IPS DF 4.7 (cell line): ENCODE measurements around the gene TRAPPC12.
"Not testable (repeated sequence)": the region's sequence is repeated elsewhere in the genome, so short reads cannot be mapped to it uniquely, and the experiment has no call there.

Experiments used
- DNase-seq: peaks from one replicate; pipeline ENCODE4 v3.0.0-alpha.2; 2013; ENCODE audit warnings: low spot score; ENCODE audit errors: extremely low read depth

The TRAPPC12 gene

DNA sequence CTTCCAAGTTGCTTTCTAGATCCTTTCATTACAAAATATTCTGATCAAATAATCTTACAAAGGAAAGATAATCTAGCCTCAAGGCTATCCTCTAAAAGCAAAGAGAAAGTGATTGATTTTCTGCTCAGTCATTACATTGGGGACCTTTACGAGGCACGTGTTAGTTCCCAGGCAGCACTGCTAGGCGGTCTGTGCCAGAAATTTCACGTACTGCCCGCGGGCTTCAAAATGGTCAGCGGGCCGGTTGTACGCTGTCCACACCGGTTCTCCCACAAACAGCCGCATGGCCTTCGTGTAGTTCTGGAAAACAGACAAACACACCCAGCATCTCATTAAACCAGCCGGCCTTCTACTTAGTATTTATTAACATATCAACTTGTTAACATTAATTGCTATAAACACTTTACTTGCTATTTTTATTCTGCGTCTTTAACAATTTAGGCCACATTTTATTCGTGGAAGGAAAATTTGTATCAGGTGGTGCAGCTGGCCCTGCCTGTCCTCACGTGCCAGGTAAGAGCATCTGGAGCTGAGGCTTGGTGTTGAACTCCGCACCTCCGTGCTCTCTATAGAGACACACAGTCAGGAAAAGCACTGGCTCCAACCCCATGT is 119.4 kb downstream of the TRAPPC12 start:
- no peak for DNase-seq

DNA sequence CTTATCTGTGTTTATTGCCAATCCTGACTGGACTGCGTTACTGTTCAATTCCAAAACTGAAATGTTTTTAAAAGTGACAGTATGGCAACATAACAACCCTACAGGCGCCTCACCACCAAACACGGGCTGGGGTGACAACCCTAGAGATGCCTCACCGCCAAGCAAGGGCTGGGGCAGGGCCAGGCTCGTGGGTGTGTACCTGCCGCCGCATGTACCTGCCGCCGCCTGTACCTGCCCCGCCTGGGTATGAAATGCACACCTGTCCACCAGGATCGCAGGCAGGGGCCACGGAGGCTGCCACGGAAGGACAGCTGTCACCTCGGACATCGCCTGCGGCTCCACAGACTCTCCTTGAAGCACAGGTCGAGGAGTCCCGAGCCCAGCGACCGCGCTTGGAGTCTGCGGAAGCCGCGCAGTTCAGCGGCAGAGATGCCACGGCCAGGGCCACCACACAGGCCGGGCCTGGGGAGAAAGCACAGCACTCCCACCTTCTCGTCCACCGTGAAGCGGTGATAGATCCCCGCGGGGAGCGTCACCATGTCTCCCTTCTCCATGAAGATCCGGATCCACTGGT is 120.9 kb downstream of the TRAPPC12 start:
- DNase-seq: no peak

- no peak for DNase-seq
Observed at GRCh38 chr2:3503046-3503445, 123.6 kb downstream of the TRAPPC12 start.

GRCh38 chr2:3503483-3503882 is 124.0 kb downstream of the TRAPPC12 start:
- DNase-seq: no peak

- no peak for DNase-seq
Observed at GRCh38 chr2:3504741-3505140, 125.2 kb downstream of the TRAPPC12 start.

DNA sequence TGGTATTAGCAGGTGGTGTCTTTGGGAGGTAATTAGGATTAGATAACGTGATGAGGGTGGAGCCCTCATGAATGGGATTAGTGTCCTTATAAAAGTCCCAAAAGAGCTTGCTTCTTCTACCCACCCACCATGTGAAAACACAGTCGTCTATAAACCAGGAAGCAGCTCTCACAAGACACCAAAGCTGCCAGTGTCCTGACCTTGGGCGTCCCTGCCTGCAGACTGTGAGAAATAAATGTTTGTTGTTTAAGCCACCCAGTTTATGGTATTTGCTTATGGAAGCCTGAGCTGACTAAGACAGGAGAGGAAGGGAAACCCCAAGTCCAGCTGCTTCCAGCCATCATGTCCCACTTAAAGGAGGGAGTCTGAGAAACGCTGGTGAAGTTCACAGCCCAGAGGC is 126.3 kb downstream of the TRAPPC12 start:
- no peak for DNase-seq

- DNase-seq: no peak
Observed at GRCh38 chr2:3512086-3512485, 132.6 kb downstream of the TRAPPC12 start.

DNA sequence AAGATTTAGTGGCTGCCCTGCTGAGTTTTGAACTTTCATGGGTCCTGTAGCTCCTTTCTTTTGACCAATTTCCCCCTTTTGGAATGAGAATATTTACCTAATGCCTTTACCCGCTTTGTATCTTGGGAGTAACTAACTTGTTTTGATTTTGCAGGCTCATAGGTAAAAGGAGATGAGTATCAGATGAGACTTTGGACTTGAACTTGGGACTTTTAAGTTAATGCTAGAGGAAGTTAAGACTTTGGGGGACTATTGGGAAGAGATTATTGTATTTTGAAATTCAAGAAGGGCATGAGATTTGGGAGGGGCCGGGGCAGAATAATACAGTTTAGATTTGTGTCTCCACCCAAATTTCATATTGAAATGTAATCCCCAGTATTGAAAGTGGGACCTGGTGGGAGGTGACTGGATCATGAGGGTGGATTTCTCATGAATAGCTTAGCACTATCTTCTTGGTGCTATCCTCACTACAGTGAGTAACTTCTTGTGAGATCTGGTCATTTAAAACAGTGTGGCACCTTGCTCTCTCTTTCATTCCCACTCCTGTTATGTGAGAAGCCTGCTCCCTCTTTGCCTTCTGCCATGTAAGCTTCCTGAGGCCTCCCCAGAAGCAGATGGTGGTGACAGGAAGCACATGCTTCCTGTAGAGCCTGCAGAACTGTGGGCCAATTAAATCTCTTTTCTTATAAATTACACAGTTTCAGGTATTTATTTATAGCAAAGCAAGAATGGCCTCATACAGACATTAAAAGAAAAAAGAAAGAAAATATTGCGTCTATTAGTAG is 133.7 kb downstream of the TRAPPC12 start:
- no peak for DNase-seq

GRCh38 chr2:3515438-3515837 is 135.9 kb downstream of the TRAPPC12 start:
- DNase-seq: not testable (repeated sequence)

DNA sequence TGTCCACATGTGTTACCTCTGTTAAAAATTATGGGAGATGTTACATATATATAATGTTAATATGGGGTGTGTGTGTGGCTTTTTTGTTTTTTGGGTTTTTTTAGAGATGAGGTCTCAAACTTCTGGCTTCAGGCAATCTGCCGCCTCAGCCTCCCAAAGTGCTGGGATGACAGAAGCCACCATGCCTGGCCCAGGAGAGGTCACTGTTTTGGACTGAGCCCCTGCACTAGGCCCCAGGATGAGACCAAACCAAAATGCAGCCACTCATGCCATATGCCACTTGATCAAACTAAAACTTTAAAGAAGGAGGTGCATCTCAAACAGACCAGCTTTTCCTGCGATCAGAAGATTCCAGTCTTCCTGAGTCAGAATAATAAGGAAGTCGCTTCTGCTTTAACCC is 137.3 kb downstream of the TRAPPC12 start:
- no peak for DNase-seq

- no peak for DNase-seq
Observed at GRCh38 chr2:3517948-3518495, 138.5 kb downstream of the TRAPPC12 start.

DNA sequence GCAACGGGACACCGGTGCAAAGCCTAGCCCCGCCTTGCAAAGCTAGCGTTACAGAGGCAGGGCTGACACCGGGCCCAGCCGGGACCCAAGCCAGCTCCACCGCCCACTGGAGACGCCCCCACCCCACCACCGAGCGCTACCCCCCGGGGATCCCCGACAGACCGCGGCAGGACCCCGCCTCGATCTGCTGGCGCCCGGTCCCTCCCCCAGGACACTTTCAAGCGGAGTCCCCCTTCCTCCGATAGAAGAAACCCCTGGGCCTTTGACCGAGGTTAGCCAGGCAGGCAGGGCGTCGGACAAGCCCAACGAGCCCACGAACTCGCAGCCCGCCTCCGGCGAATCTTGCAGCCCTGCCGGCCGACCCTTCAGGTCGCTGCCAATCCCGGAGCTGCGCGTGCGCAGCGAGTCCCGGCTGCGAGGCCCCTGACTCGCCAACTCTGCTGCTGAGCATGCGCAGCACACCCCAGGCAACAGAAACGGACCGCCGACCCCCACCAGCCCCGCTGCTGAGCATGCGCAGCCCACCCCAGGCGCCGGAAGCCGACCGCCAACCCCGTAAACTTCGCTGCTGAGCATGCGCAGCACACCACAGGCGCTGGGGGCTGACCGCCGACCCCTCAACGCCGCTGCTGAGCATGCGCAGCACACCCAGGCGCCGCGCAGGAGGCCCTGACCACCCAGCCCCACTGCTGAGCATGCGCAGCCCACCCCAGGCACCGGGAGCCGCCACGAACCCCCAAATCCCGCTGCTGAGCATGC is 139.2 kb downstream of the TRAPPC12 start:
- peak; percentile 89 for DNase-seq

DNA sequence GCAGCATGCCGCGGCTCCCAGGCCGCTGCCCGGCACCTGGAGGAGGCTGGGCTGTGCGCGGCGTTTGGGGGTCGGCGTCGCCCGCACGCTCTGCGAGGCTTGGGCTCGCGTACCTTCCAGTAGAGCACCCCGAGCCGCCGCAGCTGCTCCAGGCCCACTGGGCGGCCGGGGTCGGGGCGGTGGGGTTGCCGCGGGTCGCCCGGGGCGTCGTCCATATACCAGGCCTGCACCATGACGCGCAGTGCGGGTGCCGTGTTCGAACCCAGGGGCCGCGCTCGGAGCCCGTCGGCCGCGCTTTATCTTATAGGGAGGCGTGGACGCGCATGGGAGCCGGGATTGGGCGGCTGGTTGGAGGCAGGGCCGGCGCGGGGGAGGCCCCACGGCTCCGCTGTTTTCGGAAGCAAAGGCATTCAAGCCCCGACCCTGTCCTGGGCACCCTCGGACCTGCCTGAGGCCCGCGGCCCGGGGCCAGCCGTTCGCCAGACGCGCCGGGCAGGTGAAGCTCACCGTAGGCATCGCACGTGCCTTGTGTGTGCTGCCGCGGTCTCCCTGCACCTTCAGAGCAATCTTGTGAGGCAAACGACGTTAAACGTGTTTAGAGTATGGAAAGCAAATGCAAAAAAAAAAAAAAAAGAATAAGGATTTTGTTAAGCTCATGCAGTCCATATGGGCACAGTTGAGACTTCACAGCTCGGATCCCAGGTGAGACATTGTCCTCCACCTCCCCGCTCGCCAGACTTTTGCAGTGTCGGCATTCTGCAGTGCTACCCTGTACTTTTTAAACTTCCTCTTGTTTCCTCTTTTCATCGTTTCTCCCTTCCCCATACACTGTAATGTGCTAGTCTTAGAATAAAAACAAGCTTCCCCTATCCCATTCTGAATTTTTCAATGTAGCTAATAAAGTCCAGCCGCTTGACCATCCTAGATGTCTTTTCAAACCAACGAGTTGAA is 140.0 kb downstream of the TRAPPC12 start, which contains the start of gene ADI1:
Gene ADI1, minus strand, starts transcription at position 277 of the 951 bp plus-strand sequence. Its CDS starts 44 bp downstream, at position 233.
- no peak for DNase-seq

DNA sequence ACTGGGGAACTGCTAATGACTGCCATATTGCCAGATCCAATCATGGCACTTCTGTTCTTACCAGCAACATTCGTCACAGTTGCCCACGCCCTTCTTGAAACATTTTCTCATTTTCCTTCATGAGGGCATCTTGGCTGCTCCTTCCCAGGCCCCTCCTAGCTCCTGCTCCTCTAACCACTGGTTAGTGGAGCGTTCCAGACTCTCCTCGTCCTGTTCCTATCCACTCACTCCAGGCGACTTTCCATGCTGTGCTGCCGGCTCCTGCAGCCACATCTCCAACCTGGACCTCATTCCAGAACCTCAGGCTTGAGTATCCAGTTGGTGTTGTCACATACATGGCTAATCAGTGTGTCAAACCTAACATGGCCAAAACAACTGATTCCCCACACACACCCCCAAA is 141.1 kb downstream of the TRAPPC12 start:
- DNase-seq: no peak

- DNase-seq: no peak
Observed at GRCh38 chr2:3522961-3523421, 143.5 kb downstream of the TRAPPC12 start.

GRCh38 chr2:3523551-3524041 is 144.1 kb downstream of the TRAPPC12 start:
- no peak for DNase-seq

DNA sequence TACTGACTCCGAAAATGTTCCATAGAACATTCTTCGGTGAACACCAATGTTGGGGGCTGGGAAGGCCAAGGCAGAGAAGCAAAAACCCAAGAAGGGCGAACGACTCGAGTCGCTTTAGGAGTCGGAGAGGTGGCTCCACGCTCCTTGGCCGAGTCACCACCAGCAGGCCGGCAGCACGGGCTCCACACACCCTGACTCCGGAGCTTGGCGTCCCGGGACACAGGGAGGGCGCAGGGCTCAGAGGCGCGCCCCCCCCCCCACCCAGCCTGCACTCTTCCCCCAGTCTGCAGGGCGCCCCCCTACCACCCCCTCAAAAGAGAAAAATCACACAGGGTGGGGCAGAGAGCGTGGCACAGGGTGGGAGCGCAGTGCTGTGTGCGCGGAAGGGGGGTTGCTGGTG is 147.4 kb downstream of the TRAPPC12 start:
- no peak for DNase-seq

DNA sequence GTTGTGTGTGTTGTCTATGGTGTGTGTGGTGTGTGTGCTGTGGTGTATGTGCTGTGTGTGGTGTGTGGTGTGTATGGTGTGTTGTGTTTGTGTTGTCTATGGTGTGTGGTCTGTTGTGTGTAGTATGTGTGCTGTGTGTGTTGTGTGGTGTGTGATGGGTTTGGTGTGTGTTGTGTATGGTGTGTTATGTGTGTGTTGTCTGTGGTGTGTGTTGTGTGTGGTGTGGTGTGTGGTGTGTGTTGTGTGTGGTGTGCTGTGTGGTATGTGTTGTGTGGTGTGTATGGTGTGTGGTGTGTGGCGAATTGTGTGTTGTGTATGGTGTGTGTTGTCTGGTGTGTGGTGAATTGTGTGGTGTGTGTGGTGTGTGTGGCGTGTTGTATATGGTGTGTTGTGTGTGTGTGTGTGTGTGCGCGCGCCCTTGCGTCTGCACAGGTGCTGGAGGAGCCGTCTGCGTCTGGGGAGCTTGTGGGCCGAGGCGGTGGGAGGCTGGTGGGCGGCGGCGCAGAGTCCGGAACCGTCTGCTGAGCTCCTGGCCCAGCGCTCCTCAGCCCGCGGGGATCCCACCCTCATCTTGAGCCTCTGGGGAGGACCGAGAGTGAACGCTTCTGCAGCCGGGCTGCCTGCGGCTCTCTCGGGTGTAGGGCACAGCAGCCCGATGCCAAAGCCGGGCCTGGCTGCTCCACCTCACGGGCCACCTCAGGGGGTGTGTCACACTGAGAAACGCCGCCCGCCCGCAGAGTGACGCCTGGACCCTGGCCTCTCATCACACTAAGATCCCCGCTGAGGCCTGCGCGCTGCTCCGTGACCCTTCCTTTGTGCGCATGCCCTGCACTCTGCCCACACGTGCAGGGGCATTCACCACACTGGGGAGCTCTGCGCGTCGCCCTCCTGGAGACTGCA is 148.6 kb downstream of the TRAPPC12 start:
- DNase-seq: no peak
